ENCODE measurements around the gene IL27RA. TPM values are rescaled to one million over a fixed set of nuclear protein-coding genes. Genes with fewer than 3 reads are reported as not detected.
A peak's percentile ranks its signal among the peaks of the same experiment; 100 is the strongest.

IL27RA gene
- total RNA-seq, 4 donors from 2014 or later = 4.5 to 12.8 (median 6.3) TPM

- ATAC-seq (ENCODE audit: low FRiP score) (no peak), DNase-seq (ENCODE audit: low spot score) (no peak)
- no peak for TF ChIP-seq CTCF (IDR thresholded peaks at IDR 0.05)
Measured at GRCh38 chr19:13985771-13986347, 45.7 kb upstream of the IL27RA start.

- ATAC-seq (ENCODE audit: low FRiP score) (peak; percentile 55), DNase-seq (ENCODE audit: low spot score) (peak; percentile 65)
- TF ChIP-seq CTCF (IDR thresholded peaks at IDR 0.05) = no peak
Measured at GRCh38 chr19:13986348-13986904, 45.1 kb upstream of the IL27RA start.

GRCh38 chr19:13987101-13987890 lies 44.3 kb upstream of the IL27RA start:
- no peak for ATAC-seq (ENCODE audit: low FRiP score)
- TF ChIP-seq CTCF (IDR thresholded peaks at IDR 0.05) = no peak
- DNase-seq (ENCODE audit: low spot score) = no peak

GRCh38 chr19:13989487-13989886 lies 42.1 kb upstream of the IL27RA start:
- TF ChIP-seq CTCF (IDR thresholded peaks at IDR 0.05) = no peak
- no peak for DNase-seq (ENCODE audit: low spot score)

GRCh38 chr19:13990085-13990484 lies 41.5 kb upstream of the IL27RA start:
- ATAC-seq (ENCODE audit: low FRiP score) (no peak), DNase-seq (ENCODE audit: low spot score) (no peak)
- no peak for TF ChIP-seq CTCF (IDR thresholded peaks at IDR 0.05)

More at GRCh38 chr19:13989487-13989886, 42.1 kb upstream of the IL27RA start:
- ATAC-seq (ENCODE audit: low FRiP score) = no peak

- ATAC-seq (ENCODE audit: low FRiP score) = no peak
Measured at GRCh38 chr19:13992025-13992424, 39.5 kb upstream of the IL27RA start.

More at GRCh38 chr19:13992025-13992424, 39.5 kb upstream of the IL27RA start:
- TF ChIP-seq CTCF (IDR thresholded peaks at IDR 0.05) = no peak
- no peak for DNase-seq (ENCODE audit: low spot score)

Measured in omental fat pad (tissue), 4 donors.